DMS53 treated with DMSO at 0.1 percent for 48 hours (cell line): ENCODE data around the gene ATG7.
"Not testable (repeated sequence)": the region's sequence is repeated elsewhere in the genome, so short reads cannot be mapped to it uniquely, and the experiment has no call there.

ENCODE experiments used
- DNase-seq: peaks from one replicate; lab custom pipeline; 2025; ENCODE audit not compliant: unreplicated experiment; lab: John Stamatoyannopoulos, UW

Gene ATG7

DNA sequence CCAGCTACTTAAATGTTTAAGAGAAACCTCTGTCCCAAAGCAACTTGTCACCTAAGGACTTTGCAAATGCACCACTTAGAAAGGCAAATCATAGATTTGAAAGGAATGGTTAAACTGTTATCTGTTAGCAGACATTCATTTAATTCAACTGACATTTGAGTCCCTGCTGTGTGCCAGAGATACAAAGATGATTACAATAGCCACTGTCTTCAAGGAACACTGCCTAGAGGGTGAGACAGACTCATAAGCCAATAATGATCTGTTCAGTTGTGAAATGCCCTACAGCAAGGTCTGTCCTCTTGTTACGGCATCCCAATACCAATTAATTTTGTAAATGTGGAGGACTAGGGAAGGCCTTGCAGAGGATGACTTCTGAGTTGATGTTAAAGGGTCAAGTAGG lies 113.1 kb downstream of the ATG7 start:
- no peak for DNase-seq

DNA sequence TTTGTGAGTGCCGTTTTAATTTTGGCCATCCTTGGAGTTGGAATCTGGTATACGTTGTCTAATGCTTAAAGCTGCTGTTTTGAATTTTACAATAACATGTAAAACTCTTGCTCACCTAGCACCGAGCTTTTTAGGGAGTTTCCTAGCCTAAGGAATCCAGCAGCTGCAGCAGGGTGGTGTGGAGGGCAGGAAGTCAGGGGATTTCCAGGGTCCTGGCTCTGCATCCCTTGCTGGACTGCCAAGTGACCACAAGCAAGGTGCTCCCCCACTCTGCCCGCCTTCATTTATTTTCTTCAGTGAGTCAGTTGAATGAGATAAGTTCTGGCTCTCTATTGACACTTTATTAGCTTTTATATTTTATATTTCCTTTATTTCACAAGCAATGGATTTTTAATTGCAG lies 113.7 kb downstream of the ATG7 start:
- no peak for DNase-seq

DNA sequence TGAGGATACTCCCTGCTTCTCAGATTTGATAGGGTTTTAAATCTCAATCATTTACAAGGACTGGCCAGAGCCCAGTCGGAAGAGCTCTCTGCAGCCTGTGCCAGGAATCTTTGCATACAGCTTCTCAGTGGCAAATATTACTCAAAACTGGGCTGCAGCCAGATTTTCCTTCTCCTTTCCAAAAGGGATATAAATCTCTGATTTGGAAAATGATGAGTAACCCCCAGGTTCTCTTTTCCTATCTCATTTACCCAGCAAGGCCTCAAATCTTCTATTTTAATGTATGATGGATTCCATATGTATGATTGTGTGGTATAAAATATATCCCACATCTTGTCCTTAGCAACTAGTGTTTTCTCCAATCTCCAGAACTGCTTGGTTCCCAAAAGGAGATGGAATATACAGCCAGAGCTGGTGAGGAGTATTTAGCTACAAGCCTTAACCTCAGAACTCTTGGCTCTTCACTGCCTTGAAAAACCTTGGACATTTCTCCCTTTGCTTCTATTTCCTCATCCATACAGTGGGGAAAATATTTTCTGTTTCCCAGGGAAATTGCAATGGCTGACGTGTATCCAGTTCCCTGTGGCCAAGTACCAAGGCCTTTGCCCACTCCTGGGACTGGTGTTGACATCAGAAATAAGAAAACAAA lies 114.4 kb downstream of the ATG7 start:
- no peak for DNase-seq

DNA sequence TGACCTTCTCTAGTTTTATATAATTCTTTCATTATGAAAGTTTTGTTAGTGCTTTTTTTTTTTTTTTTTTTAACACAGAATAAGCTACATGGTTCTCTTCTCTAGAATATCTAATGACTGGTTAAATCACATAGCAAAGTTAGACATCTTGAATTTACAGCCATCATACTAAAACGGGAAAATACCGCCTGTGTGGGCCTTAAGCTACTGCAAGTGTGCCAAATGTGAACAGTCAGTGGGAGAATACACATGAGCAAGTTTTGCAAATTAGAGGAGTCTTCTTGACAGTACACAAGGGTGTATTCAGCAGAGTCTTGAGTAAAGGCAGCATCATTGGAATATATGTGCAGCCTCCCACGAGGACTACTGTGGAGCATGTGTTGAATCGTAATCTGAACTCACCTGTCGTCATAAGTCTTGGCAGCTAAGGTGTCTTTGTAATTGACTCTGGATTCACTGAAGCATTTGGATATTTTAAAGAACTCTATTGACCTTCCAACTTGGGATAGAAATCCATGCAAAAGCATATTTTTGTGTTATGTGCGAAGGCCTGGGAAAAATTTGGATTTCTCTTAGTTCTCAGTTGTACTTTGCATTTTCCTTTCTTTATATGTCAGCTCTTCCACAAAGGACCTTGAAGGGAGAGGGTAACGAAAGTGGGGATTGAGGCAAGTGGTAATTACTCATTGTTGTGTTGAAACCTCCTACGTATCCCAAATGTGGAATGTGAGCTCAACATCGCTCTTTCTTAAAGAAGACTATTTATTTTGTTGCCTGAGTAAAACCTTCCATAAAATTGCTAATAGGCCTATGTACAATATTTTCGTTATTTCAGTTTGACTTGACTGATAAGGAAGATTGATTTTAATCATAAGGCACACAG lies 117.4 kb downstream of the ATG7 start:
- DNase-seq, result no peak

DNA sequence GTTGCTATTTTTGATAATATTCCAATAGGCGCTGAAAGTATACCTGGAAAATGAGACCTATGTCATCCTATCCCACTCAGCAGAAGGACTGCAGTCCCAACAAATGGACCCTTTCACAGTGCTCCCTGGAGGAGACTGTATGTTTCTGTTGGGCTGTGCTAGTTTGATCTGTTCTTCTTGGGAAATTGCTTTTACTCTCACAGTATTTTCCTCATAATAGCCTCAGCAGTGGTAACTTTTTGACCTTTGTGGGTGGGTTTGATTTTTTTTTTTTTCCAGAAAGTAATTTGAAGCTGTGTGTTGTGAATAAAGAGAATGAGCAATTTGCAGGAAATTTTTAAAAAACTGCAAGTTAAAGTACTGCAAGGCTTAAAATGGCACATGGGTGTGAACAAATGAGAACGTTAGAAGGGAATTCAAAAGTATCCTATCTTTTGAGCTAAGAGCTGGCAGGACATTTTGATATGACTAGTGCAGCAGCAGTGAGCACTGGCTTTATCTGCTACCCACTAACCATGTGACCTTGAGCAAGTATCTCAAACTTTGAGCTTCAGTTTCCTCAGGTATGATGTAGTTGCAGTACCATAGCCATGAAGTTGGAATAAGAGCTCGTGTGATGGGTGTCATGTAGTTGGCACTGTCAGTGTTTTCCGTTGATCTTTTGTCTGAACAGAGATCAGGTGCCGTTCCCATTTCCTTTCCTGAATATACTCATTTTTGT lies 118.4 kb downstream of the ATG7 start:
- DNase-seq, result no peak

DNA sequence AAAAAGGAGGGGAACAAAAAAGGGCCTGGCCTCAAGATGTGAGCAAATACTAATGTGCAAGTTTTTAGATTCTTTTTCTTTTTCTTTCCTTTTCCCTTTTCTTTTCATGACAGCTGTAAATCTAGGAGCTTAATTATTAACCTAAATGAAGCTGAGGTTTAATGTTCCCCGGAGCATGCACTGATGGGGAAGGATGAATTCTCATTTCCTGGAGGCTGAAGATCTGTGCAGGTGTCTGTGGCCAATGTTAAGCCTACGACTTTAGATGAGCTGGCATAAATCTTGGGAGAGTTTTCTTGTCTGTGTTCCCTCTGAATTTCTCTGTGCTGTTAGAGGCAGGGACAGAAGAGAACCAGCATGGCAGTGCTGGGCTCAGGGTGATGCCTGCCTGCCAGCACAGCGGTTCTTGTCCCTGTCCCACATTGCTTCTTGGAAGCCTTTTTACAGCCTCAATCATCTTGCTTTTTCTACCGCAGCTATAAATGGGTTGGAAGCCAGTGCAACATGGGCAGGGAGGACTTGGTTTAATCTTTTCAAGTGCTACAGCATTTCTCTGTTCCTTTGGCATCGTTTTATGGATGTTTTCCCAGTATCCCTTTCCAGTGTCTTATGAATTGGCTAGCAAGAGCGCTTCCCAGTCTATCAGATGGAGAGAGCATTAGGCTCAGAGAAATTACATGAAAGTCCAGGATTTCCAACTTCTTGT lies 119.1 kb downstream of the ATG7 start:
- DNase-seq, result peak; percentile 6

DNA sequence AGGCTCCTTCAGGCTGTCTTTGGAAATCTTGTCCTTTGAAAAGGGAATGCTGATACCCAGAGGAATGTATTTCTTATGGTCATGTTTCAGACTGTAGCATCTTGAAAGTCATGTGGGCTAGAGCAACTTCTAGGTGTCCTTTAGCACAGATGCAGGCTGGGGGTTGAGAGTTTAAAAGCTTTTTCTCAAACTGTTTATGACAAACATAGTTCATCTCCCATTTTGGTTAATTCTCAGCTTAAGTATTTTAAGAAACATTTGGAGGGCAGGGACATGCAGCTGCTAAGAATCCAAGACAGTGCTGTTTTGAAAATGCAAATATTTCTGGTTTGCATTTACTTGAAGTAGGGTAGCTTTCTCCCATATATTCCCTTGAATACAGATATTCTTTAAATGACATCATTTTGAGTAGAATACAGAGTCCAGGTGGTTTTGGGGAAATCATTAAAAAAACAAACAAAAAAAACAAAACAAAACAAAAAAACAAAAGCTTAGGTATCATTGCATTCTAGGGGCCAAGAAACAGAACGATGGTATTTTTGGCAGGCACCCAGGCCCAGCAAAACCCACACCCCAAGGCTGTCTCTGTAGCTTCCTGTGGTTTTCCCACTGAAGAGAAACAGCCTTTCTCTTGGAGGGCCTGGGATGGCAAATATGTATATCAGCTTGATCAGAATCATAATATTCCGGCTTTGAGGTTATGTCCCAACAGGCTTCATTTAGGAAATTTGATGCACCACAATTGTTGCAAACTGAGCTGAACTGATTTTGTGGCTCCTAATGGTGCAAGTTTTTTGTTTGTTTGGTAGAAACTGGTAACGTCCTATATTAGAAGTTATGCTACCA lies 120.0 kb downstream of the ATG7 start:
- no peak for DNase-seq

DNA sequence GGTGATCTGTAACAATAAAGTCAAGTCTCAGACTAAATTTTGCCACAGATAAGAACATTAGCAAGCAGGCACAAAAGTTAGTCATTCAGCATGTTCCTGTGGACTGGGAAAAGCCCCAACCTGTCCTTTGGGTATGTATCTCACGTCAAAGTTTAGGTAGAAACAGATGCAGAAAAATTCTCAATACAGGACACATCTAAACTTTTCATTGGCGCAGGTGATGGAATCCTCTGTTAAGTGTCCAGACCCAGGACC lies 120.6 kb downstream of the ATG7 start:
- no peak for DNase-seq

DNA sequence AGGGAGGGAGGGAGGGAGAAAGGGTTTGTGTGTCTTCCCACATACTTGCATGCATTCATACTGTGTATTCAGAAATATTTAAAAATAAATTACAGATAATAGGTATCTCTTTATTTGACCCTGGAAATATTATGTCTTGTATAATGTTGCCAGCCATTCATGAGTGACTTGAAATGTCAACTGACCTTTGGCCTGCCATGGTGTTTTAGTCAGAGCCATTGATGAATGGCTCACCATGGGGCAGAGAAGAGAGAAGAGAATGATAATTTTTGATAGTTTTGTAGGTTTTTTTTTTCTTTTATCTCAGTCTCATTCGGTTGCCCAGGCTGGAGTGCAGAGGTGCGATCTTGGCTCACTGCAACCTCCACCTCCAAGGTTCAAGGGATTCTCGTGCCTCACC lies 121.2 kb downstream of the ATG7 start:
- DNase-seq, result no peak

DNA sequence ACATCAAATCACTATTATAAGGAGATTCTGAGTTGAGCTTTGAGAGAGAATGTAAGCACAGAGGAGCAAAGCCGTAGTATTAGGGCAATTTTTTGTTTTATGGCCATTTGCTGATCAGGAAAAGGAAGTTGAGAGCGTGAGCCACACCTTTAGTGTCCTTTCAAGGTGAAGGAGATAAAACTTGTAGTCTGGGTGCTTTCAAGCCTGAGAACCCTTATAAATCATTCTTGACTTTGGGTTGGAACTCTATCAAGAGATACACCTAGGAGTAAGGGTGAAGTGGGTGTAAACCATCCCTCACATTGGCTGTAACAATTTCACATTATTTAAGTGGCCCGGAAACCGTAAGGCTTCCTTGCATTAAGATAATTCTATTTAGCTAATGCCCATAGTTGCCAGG lies 122.2 kb downstream of the ATG7 start:
- no peak for DNase-seq

DNA sequence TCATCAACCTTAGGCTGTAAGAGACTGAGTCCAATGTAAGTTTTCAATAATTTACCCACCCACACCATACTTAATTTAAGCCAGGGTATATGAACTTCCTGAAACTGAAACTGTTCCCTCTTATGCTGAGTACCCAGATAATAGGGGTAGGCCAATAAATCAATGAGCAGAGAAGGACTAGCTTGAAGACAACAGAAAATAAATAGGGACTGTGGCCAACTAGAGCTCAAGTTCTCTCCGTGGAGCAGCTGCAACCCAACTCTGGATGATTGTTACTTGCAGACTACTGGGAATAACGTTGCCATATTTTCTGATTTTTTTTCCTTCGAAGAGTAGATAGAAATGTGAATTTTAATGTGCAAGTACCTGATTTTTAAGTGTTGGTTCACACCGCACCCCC lies 128.0 kb downstream of the ATG7 start:
- DNase-seq, result no peak

DNA sequence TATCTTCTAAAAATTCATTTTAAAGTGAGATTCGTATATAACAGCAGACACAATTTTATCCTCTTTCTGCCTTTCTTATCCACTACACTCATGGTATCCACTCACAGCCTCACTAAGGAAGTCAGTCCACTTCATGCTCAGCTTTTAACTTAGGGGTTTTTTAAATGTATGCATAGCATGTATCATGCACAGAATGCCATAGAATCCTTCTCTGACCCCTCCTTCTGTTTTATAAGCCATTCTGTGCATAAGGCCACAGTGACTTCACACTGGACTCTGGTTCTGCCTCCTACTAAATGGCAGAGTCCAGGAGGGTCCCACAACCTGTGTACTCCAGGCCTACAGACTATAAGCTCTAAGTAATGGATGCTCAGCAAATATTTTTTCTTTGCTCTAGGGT lies 129.2 kb downstream of the ATG7 start:
- no peak for DNase-seq

DNA sequence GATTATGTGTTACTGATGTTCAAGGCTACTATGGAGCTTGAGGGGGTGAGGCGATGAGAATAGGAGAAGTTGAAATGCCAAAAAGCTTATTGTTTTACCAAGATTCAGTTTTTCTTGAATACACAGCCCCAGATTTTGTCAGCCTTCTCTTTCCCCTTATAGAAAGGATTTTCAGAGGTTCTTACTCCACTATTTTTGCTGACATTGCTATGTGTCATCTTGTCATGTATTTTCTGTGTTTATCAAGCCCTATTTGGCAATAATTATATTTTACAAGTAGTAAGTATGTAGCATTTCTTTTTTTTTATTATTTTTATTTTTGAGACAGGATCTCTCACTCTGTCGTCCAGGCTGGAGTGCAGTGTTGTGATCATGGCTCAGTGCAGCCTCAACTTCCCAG lies 133.1 kb downstream of the ATG7 start:
- no peak for DNase-seq

DNA sequence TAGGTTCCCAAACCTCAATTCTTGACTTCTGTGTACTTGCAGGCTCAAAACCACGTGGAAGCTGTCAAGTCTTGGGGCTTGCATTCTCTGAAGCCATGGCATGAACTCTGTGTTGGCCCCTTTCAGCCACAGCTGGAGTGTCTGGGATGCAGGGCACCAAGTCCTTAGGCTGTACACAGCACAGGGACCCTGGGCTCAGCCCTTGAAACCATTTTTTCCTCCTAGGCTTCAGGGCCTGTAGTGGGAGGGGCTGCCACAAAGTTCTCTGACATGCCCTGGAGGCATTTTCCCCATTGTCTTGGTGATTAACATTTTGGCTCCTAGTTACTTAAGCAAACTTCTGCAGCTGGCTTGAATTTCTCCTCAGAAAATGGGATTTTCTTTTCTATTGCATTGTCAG lies 135.4 kb downstream of the ATG7 start:
- no peak for DNase-seq

DNA sequence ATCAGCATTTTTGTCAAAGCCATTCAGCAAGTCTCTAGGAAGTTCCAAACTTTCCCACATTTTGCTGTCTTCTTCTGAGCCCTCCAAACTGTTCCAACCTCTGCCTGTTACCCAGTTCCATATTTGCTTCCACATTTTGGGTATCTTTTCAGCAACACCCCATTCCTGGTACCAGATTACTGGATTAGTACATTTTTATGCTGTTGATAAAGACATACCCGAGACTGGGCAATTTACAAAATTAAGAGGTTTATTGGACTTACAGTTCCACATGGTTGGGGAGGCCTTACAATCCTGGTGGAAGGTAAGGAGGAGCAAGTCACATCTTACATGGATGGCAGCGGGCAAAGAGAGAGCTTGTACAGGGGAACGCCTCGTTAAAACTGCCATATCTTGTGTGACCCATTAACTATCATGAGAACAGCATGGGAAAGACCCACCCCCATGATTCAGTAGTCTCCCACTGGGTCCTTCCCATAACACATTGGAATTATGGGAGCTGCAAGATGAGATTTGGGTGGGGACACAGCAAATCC lies 136.2 kb downstream of the ATG7 start:
- DNase-seq, result not testable (repeated sequence)

DNA sequence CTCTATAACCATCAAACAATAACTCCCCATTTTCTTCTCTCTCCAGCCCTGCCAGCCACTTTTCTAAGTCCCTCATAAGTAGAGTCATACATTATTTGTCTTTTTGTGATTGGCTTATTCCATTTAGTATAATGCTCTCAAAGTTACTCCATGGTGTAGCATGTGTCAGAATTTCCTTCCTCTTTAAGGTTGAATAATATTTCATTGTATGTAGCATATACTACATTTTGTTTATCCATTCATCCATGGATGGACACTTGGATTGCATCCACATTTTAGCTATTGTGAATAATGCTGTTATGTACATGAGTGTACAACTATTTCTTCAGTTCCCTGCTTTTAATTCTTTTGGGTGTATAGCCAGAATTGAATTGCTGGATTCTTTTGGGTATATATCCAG lies 138.4 kb downstream of the ATG7 start:
- no peak for DNase-seq

DNA sequence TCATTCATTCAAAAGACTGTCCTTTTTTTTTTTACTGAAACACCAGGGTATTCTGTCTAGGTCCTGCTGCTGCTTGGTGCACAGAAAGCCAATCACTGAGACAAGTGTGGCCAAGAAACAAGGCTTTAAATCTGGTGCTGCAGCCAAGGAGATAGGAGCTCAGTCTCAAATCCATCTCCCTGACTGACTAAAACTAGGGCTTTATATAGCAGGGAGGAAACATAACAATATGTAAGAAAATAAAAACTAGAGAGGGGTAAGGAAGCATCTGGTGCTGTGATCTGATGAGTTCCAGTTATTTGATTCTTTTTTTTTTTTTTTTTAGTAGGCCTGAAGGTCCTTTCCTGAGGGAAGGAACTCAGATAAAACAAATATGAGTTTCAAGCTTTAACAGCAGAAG lies 139.8 kb downstream of the ATG7 start:
- DNase-seq, result no peak

DNA sequence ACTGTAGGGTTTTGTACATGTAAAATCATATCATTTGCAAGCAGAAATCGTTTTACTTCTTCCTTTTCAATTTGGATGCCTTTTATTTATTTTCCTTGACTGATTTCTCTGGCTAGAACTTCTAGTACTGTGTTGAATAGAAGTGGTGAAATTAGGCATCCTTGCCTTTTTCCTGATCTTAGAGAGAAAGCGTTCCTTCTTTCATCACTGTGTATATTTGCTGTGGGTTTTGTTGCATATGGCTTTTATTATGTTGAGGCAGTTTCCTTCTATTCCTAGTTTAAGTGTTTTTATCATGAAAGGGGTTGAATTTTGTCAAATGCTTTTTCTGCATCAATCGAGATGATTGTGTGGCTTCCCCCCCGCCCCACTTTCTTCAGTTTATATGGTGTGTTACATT lies 140.9 kb downstream of the ATG7 start:
- no peak for DNase-seq

DNA sequence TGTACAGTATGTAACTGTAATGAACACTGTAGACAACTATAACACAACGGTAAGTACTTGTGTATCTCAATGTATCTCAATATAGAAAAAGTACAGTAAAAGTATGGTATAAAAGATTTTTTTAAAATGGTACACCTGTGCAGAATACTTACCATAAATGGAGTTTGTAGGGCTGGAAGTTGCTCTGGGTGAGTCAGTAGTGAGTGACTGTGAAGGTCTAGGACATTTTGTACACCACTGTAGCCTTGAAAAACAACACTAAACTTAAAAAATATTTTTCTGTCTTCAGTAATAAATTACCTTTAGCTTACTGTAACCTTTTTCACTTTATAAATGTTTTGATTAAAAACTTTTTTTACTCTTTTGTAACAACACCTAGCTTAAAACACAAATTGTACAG lies 142.9 kb downstream of the ATG7 start:
- no peak for DNase-seq

DNA sequence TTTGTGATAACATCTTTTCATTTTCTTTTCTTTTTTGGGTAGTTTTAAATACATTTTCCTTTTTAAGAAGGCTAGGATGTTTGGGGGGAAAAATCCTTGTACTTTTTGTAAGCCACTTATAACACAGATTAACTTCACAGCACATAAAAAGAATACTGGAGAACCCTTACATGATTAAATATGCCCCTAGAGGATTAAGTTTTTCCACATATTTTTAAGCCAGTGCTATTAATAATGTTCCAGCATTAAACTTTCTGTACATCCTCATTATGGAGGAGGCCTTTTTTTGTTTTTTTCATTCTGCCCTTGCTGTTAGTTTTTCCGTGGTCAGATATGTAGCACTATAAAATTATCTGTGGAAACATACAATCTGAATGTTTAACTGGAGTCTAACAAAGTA lies 147.9 kb downstream of the ATG7 start:
- DNase-seq, result no peak

DNA sequence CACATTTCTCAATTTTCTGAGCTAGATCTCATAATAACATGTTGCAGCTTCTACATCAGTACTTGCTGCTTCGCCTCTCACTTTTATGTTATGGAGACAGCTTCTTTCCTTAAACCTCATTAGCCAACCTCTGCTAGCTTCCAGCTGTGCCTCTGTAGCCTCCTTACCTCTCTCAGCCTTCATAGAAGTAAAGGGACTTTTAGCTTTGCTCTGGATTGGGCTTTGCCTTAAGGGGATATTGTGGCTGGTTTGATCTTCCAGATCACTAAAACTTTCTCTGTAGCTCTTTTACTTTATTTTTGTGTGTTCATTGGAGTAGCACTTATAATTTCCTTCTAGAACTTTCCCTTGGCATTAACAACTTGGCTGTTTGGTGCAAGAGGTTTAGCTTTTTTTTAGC lies 150.1 kb downstream of the ATG7 start:
- DNase-seq, result no peak
